CD4-positive, alpha-beta T cell (primary cell): ENCODE data around the gene EMC8. TPM values are rescaled to one million over a fixed set of nuclear protein-coding genes. Genes with fewer than 3 reads are reported as not detected.

Source experiments
- ATAC-seq: fragments of 200-7000 bp; cut with Tn5 transposase; one replicate; pipeline ENCODE4 v1.10.0; 2022; ENCODE audit warnings: mild to moderate bottlenecking; ENCODE audit not compliant: poor library complexity
- CTCF ChIA-PET: fragments of 350-600 bp; sonication (Branson Sonifier 250); formaldehyde crosslinking; loops from one replicate; lab custom pipeline; 2021; ENCODE audit warnings: antibody characterized with exemption, inconsistent platforms; lab: Charles Lee
- POLR2A ChIA-PET: fragments of 350-600 bp; sonication (Branson Sonifier 250); formaldehyde crosslinking; loops from one replicate; lab custom pipeline; 2021; ENCODE audit warnings: antibody characterized with exemption, inconsistent platforms; lab: Charles Lee
- DNase-seq, 14 experiments: peaks; one replicate each; pipeline ENCODE4 v3.0.0-alpha.2; 2013 to 2020; ENCODE audit warnings: mixed read lengths in 2 of 14
- H3K27ac ChIP-seq, 2 donors: one replicate each; pipeline versions ENCODE4 v1.5.1 to v1.7.0; 2013; ENCODE audit warnings: low read length in 2 of 2, low read depth in 1 of 2, mild to moderate bottlenecking in 1 of 2
- H3K27me3 ChIP-seq, 2 experiments: 1 replicate in 1 of 2; 2 replicates in 1 of 2; pipeline versions ENCODE4 v1.6.1 to v1.7.0; 2013; ENCODE audit warnings: low read length in 2 of 2, control low read depth in 1 of 2, mild to moderate bottlenecking in 1 of 2, moderate library complexity in 1 of 2; ENCODE audit not compliant: insufficient read depth in 2 of 2, control insufficient read depth in 1 of 2
- H3K36me3 ChIP-seq: one replicate; pipeline ENCODE4 v1.6.1; 2013; ENCODE audit warnings: low read length, control low read depth; ENCODE audit not compliant: insufficient read depth
- H3K4me1 ChIP-seq: one replicate; pipeline ENCODE4 v1.6.1; 2013; ENCODE audit warnings: low read length, control low read depth; ENCODE audit not compliant: insufficient read depth
- H3K4me3 ChIP-seq: one replicate; pipeline ENCODE4 v1.5.1; 2013; ENCODE audit warnings: mild to moderate bottlenecking, low read length, moderate library complexity
- H3K9me3 ChIP-seq, 2 experiments: 1 replicate in 1 of 2; 2 replicates in 1 of 2; pipeline versions ENCODE4 v1.6.1 to v1.7.0; 2013; ENCODE audit warnings: low read length in 2 of 2, mild to moderate bottlenecking in 2 of 2, control low read depth in 1 of 2, moderate library complexity in 1 of 2; ENCODE audit not compliant: control insufficient read depth in 1 of 2, insufficient read depth in 1 of 2
- H3K27ac Mint-ChIP-seq: one replicate; pipeline ENCODE4 v1.8.0; 2020; ENCODE audit warnings: mixed read lengths
- H3K27me3 Mint-ChIP-seq: one replicate; pipeline ENCODE4 v1.8.0; 2021; ENCODE audit warnings: mixed read lengths
- H3K36me3 Mint-ChIP-seq: one replicate; pipeline ENCODE4 v1.8.0; 2021; ENCODE audit warnings: low read depth, mixed read lengths
- H3K4me1 Mint-ChIP-seq: one replicate; pipeline ENCODE4 v1.8.0; 2021; ENCODE audit warnings: low read depth, mixed read lengths
- H3K4me3 Mint-ChIP-seq: one replicate; pipeline ENCODE4 v1.8.0; 2020; ENCODE audit warnings: mild to moderate bottlenecking, mixed read lengths
- H3K9me3 Mint-ChIP-seq: one replicate; pipeline ENCODE4 v1.8.0; 2020; ENCODE audit warnings: mixed read lengths
- CTCF ChIP-seq: fragments of 200-600 bp; IDR thresholded peaks from one replicate; pipeline ENCODE4 v1.8.0; 2022; ENCODE audit warnings: antibody characterized with exemption, mild to moderate bottlenecking
- intact Hi-C, 2 experiments: fragments of 100-400 bp; cut with DNase I in 1 of 2; cut with micrococcal nuclease in 1 of 2; formaldehyde crosslinking; loops; one replicate each; pipeline versions ENCODE4 v1.15.1 to v1.9.0; 2023 to 2025; cut with DNase I, micrococcal nuclease
- microRNA-seq: library from miRNA; unstranded; fragments of <30 nt; microRNA quantifications from one replicate; pipeline ENCODE4 v1.2.0, GENCODE V29; 2021; ENCODE audit warnings: borderline microRNAs expressed, borderline replicate concordance
- total RNA-seq, 174 experiments: library from RNA in 2 of 174; stranded (reverse) in 2 of 174; gene quantifications; one replicate each; pipeline ENCODE4 v1.2.3 and lab custom pipeline; 2021 to 2026

Gene EMC8
- total RNA-seq, 2 experiments from 2014 or later: 38.9 to 41.7 TPM

- Mint-ChIP-seq H3K9me3 (no peaks in the 10 kb centered on the region), H3K27ac (no peak overlapping the region), H3K4me1 (peaks cover 13% of the 10 kb centered on the region), H3K4me3 (no peak overlapping the region), H3K27me3 (no peaks in the 10 kb centered on the region), H3K36me3 (peaks cover 6% of the 10 kb centered on the region)
- ChIA-PET POLR2A (no interaction called here), CTCF (no interaction called here)
- no peak for TF ChIP-seq CTCF
- no peaks in the 10 kb centered on the region for H3K36me3 ChIP-seq
- ATAC-seq (no peak), DNase-seq (no peak)
- no peak overlapping the region for H3K4me3 ChIP-seq
- intact Hi-C loops: no loop called here
- peaks cover 11% of the 10 kb centered on the region for H3K4me1 ChIP-seq
- H3K9me3 ChIP-seq: no peaks in the 10 kb centered on the region
- H3K27me3 ChIP-seq: no peaks in the 10 kb centered on the region
- H3K27ac ChIP-seq: no peak overlapping the region
These were observed 70.5 kb downstream of the EMC8 start for GRCh38 chr16:85728879-85729278.

Small RNA genes within 50 kb of the gene (microRNA-seq; reads per million reads assigned to microRNA genes)
- gene MIR1910: not detected

Other genes starting within 250 kb of the EMC8 start
- 10 to 100 TPM; 11.7 to 13.7 TPM for gene GSE1, start 186.2 kb downstream of the EMC8 start, total RNA-seq
- 1 to 10 TPM; 1.1 to 1.4 TPM for gene GINS2, start 110.6 kb downstream of the EMC8 start, total RNA-seq
- gene C16orf74, start 48.4 kb downstream of the EMC8 start, total RNA-seq: 1 to 10 TPM; 2.1 to 2.9 TPM
- 100 to 1,000 TPM; 749 to 750 TPM for gene COX4I1, start 151 bp upstream of the EMC8 start, total RNA-seq
- 10 to 100 TPM; 11.3 to 13.2 TPM for gene IRF8, start 99.6 kb upstream of the EMC8 start, total RNA-seq